Right renal cortex interstitium (tissue), 3 donors: ENCODE measurements around the gene VIPAS39. TPM values are rescaled to one million over a fixed set of nuclear protein-coding genes. Genes with fewer than 3 reads are reported as not detected.
A peak's percentile ranks its signal among the peaks of the same experiment; 100 is the strongest.

Source experiments
- DNase-seq, 3 donors: peaks; one replicate each; pipeline ENCODE4 v3.0.0-alpha.2; 2013; ENCODE audit warnings: low read depth in 3 of 3, low spot score in 2 of 3
- polyA plus RNA-seq, 3 donors: library from polyadenylated mRNA; unstranded; fragments of 120-200 nt; gene quantifications; one replicate each; pipeline ENCODE4 v1.2.1, GENCODE V29; 2013; ENCODE audit not compliant: insufficient read length in 3 of 3

The VIPAS39 gene
- polyA plus RNA-seq, 3 donors: 30.3 to 33.1 (median 30.9) TPM

DNA sequence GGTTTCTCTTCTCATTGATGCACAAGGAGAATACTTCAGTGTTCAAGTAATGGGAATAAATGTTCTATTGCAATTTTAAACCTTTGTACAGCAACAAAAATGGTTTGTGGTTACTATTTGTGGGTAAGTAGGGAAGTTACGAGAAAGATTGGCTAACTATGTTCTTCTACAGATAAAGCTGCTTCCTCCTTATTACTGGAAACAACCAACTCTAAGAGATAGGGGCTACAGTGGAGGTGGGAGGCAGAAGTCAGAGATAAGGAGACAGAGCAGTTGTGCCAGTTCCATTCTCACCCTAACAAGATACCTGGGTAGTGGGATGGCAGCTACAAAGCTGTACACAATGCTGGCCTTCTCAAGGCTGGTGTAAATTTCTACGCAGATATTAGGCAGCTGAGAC lies 50.2 kb downstream of the VIPAS39 start:
- DNase-seq: no peak

DNA sequence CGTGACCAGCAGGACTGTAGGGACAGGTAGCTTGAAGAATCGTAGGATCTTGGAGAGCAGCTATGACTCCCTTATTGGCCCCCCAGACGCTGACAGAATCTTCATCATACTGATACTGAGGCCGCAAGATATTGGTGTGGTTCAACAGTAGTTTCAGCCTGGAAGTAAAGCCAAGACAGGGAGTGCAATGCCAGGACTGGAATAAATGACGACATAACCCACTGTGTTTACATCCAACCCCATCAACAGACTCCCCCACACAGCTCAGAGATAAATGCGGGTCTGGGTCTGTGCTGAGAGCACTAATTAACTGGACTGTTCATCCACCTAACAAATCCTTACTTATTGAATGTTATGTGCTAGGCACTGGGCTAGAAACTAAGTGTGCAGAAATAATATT lies 50.7 kb downstream of the VIPAS39 start:
- DNase-seq: no peak

DNA sequence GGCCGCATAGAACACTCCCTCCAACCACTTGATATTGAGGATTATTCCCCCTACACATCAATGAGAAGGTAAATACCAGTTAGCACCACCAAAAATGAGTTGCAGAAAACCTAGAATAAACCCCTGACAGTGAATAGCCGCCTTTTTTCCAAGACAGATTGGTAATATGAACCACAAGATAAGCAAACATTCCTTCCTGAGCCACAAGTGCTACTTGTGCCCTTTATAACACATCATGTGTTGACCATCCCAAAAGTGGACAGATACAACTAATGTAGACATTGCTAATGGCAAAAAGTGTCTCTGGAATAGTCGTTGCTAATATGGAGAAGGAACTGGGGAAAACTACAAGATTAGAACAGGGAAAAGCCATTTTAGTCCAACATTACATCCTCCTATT lies 51.3 kb downstream of the VIPAS39 start:
- no peak for DNase-seq

DNA sequence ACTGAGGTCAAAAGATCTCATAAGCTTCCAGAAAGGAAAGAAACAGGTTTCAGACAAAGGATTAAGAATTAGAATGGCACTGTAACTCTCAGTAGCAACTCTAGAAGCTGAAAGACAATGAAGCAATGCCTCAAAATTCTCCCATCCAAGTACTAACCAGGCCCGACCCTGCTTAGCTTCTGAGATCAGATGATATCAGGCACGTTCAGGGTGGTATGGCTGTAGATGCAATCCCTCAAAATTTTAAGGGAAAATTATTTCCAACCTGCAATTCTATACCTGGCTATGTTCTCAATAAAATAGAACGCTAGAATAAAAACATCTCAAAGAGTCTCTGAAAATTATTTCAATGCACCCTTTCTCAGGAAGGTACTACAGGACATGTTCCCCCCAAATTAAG lies 53.6 kb downstream of the VIPAS39 start:
- no peak for DNase-seq

DNA sequence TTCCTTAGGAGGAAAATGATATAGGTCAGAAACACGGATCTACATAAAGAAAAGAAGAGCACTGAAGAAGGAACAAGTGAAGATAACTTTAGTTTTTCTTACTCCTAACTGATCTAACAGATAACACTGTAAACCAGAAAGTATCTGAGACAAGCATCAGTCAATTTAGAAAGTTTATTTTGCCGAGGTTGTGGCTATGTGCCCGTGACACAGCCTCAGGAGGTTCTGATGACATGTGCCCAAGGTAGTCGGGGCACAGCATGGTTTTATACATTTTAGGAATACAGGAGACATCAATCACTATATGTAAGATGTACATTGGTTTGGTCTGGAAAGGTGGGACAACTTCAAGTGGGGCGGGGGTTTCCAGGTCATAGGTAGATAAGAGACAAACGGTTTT lies 57.2 kb downstream of the VIPAS39 start:
- no peak for DNase-seq

DNA sequence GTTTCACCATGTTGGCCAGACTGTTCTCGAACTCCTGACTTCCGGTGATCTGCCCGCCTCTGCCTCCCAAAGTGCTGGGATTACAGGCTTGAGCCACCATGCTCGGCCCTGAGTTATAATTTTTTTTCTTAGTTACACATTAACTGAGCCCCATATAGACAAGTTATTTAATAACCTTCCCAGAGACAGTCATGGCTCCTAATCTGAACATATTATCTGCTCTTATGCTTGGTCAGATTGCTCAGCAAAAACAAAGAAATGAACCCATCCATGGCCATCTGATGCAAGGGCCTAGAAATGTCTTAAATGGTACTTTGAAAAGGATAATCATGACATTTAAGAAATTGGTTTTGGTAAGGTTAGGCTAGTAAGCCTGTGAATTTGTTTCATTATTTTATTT lies 67.2 kb downstream of the VIPAS39 start:
- no peak for DNase-seq

DNA sequence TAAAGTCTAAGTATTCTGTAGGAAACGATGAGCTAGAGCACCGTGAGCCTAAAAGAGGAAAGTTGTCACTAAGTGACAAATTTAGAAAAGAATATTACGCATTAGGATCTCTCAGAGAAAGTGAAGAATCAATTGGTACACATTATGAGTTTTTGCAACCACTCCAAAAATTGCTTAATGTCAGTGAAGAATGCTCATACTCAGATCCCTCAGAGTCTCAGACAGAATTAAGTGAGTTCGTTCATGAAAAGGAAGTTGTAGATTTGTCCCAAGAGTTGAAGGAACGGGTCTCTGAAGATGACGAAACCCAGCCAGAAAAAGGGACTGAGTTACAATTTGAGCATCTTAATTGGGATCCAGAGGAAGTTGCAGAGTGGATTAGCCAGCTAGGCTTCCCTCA lies 78.7 kb downstream of the VIPAS39 start:
- DNase-seq: no peak

DNA sequence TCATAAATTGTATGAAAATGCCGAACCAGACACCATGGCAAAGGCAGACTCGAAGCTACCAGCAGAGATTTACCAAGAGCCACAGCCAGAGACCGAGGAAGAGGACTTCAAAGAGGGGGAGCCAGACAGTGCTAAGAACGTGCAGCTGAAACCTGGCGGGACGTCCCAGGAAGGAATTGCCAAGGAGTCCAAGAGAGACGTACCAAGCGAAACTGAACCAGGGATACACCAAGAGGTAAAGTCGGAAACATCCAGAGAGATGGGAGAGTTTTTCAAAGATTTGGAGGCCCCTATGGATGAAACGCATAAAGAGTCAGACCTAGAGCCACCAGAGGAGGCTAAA lies 79.9 kb downstream of the VIPAS39 start:
- no peak for DNase-seq

DNA sequence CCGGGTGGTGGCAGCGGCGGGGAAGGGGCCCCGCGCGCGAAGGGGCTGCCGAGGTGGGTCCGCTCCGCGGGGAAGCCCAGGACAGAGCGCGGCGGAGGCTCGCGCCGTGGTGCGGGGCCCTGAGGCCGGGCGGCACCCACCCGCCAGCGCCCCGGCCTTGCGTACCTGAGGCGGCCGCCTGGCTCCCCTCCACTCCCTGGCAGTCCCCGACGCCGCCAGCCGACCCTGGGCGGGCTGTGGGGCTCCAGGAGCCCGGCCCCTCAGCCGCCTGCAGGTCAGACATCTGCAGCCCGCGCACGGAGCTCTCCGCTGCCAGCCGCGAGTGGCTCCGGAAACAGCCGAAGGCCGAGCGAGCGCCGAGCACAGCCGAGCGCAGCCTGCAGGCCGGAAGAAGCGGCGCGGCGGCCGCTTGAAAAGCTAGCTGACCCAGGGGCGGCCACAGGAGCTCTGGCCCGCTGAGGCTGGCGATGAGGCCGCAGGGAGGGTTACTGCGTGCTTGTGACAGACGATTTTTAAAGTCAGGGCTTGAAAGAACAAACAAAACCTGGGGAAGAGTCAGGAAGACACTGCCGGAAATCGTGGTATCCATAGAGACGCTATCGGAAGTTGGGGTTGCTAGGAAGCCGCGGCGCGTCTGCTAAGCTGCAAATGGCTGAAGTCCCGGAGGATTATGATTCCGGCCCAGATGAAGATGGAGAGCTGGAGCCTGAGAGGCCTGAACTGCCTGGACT lies 80.5 kb downstream of the VIPAS39 start, which contains the start of the genes SAMD15 and TMED8:
Gene SAMD15 (plus strand): TSS at position 609 of the 731 bp plus-strand sequence. CDS start 40 bp downstream, at position 649.
Gene TMED8 (minus strand): TSS at position 324 of the 731 bp plus-strand sequence. CDS start 41 bp downstream, at position 283.
- DNase-seq: peak; percentile 75 to 84 (median 81)

Other genes with a start within 250 kb of the VIPAS39 start
- not detected for gene NGB, start 186.4 kb downstream of the VIPAS39 start, polyA plus RNA-seq
- 10 to 100 TPM; 38.6 to 39.9 (median 39.1) TPM for gene POMT2, start 136.7 kb downstream of the VIPAS39 start, polyA plus RNA-seq
- 10 to 100 TPM; 21.0 to 28.5 (median 26.4) TPM for gene GSTZ1, start 136.6 kb downstream of the VIPAS39 start, polyA plus RNA-seq
- 10 to 100 TPM; 21.4 to 22.5 (median 22.2) TPM for gene TMED8, start 80.5 kb downstream of the VIPAS39 start, polyA plus RNA-seq
- 10 to 100 TPM in 1 of 3 donors, 1 to 10 TPM in 2; 8.4 to 10.6 (median 9.8) TPM for gene SAMD15, start 80.2 kb downstream of the VIPAS39 start, polyA plus RNA-seq
- 1 to 10 TPM; 2.2 to 2.6 (median 2.3) TPM for gene NOXRED1, start 34.1 kb downstream of the VIPAS39 start, polyA plus RNA-seq
- 100 to 1,000 TPM; 249 to 271 (median 249) TPM for gene AHSA1, start 492 bp upstream of the VIPAS39 start, polyA plus RNA-seq
- gene ISM2, start 41.2 kb upstream of the VIPAS39 start, polyA plus RNA-seq: 1 to 10 TPM; 1.3 to 2.8 (median 1.4) TPM
- gene SPTLC2, start 159.0 kb upstream of the VIPAS39 start, polyA plus RNA-seq: 10 to 100 TPM; 74.3 to 87.6 (median 84.0) TPM